Nucleus accumbens (tissue), 56 donors: ENCODE data around the gene TRIM31.
A peak's percentile ranks its signal among the peaks of the same experiment; 100 is the strongest.

Source experiments
- DNase-seq, 56 donors: peaks; one replicate each; lab custom pipeline; 2025; lab: John Stamatoyannopoulos, UW

The TRIM31 gene

DNA sequence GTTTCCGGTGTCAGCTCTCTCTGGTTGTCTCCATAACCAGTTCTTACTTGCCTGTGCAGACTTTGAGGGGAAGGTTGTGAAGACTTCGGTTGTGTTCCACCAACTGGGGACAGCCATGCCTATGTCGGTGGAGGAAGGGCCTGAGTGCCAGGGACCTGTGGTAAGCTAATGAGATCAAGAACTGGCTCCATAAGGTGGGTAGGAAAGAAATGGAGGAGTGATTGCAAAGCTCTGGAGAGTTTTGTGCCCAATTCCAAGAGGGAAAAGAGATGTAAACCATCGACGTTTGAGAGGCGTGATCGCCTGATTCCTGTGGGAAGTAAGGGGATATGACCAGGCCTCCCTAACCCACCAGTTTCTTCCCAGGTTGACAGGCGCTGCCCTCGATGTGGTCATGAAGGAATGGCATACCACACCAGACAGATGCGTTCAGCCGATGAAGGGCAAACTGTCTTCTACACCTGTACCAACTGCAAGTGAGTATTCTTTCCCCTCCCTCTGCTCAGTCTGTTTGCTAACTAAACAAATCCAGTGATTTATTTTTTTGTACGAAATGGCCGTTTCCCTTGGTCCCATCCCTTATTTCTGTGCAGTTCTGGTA, 50.9 kb downstream of the TRIM31 start:
- DNase-seq, result peak in 3 of 56 donors; percentile 26 to 44 (median 36)

GRCh38 chr6:30061092-30061857, 51.6 kb downstream of the TRIM31 start, which contains the start of gene POLR1H:
POLR1H (plus strand) TSS chr6:30061265; CDS start chr6:30061525, 260 bp downstream.
- DNase-seq, result peak; percentile 38 to 96 (median 86)

DNA sequence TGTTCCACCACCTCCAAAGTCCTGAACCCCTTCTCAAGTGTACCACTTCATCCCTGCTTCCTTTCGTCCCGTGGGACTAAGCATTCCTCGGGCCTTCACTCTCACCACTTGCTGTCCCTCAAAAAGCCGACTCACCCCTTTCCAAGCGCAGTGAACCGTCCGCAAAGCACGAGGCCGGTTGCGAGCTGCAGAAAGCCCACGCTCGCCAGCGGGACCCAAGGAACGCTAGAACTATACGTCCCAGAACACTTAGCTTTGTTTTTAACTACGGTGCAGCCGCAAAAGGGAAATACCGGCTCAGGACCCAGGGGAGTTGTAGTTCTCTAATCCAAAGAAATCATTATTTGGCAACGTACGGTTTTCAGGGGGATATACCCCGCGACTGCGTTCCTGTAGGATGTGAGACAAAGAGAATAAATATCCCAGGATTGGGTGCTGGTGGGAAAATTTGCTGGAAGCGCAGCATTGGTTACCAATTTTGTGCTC, 52.2 kb downstream of the TRIM31 start:
- DNase-seq, result peak in 20 of 56 donors; percentile 13 to 78 (median 46)

- no peak for DNase-seq
Measured at GRCh38 chr6:30055513-30055912, 57.4 kb downstream of the TRIM31 start.

- DNase-seq, result no peak
Measured at GRCh38 chr6:30053682-30054081, 59.2 kb downstream of the TRIM31 start.
